ENCODE results near the gene SMPDL3B.

Gene SMPDL3B

GRCh38 chr1:27949027-27949426, 14.2 kb downstream of the SMPDL3B start:
- no peaks in the 10 kb centered on the region for H3K36me3 ChIP-seq (ENCODE audit: insufficient read depth)
- no peaks in the 10 kb centered on the region for H3K4me1 ChIP-seq (ENCODE audit: low read depth, poor library complexity, severe bottlenecking)
- no peak overlapping the region for H2AFZ ChIP-seq (ENCODE audit: low read depth)
- no peak overlapping the region for H3K4me3 ChIP-seq (IDR thresholded peaks at IDR 0.05; ENCODE audit: insufficient read depth, low read depth, low read length)
- H3K79me2 ChIP-seq (ENCODE audit: insufficient read depth, low read depth): no peaks in the 10 kb centered on the region
- no peak overlapping the region for H3K9ac ChIP-seq
- TF ChIP-seq, protein P1, sequence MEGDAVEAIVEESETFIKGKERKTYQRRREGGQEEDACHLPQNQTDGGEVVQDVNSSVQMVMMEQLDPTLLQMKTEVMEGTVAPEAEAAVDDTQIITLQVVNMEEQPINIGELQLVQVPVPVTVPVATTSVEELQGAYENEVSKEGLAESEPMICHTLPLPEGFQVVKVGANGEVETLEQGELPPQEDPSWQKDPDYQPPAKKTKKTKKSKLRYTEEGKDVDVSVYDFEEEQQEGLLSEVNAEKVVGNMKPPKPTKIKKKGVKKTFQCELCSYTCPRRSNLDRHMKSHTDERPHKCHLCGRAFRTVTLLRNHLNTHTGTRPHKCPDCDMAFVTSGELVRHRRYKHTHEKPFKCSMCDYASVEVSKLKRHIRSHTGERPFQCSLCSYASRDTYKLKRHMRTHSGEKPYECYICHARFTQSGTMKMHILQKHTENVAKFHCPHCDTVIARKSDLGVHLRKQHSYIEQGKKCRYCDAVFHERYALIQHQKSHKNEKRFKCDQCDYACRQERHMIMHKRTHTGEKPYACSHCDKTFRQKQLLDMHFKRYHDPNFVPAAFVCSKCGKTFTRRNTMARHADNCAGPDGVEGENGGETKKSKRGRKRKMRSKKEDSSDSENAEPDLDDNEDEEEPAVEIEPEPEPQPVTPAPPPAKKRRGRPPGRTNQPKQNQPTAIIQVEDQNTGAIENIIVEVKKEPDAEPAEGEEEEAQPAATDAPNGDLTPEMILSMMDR (conservative IDR thresholded peaks at IDR 0.05; ENCODE audit: low read depth, low read length): no peak
- H3K4me2 ChIP-seq: no peak overlapping the region
- H3K27me3 ChIP-seq (ENCODE audit: insufficient read depth, low read depth): no peaks in the 10 kb centered on the region
- H3K27ac ChIP-seq: no peak overlapping the region
- no peaks in the 10 kb centered on the region for H4K20me1 ChIP-seq (ENCODE audit: insufficient read depth)

- Histone ChIP-seq H3K36me3 (ENCODE audit: insufficient read depth) (no peaks in the 10 kb centered on the region), H2AFZ (ENCODE audit: low read depth) (no peak overlapping the region), H3K4me3 (IDR thresholded peaks at IDR 0.05; ENCODE audit: insufficient read depth, low read depth, low read length) (no peak overlapping the region), H3K4me1 (ENCODE audit: low read depth, poor library complexity, severe bottlenecking) (no peaks in the 10 kb centered on the region), H3K9ac (no peak overlapping the region), H3K27me3 (ENCODE audit: insufficient read depth, low read depth) (no peaks in the 10 kb centered on the region), H4K20me1 (ENCODE audit: insufficient read depth) (no peaks in the 10 kb centered on the region), H3K27ac (no peak overlapping the region), H3K4me2 (no peak overlapping the region), H3K79me2 (ENCODE audit: insufficient read depth, low read depth) (no peaks in the 10 kb centered on the region)
- TF ChIP-seq, protein P1 (conservative IDR thresholded peaks at IDR 0.05; ENCODE audit: low read depth, low read length): no peak
These were observed 16.6 kb downstream of the SMPDL3B start for GRCh38 chr1:27951396-27951795.

DNA sequence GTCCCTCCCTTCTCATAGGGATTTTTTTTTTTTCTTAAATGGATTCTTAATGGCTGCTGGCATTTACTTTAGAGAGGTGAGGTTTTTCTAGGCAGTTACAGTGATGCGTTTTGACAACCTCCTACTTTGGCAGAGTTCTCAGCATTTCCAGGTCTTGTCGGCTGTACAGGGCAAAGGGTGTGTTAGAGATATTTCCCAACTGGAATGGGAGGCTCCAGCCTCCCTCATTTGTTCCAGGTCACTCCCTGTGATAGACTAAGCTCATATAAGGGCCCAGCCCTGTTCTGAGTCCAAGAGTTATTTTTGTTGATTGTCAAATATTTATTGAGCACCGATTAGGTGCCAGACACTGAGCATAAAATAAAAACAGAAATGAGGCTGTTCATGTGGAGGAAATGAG, 17.3 kb downstream of the SMPDL3B start:
- Histone ChIP-seq H3K4me2 (no peak overlapping the region), H3K4me1 (ENCODE audit: low read depth, poor library complexity, severe bottlenecking) (no peaks in the 10 kb centered on the region), H3K27me3 (ENCODE audit: insufficient read depth, low read depth) (no peaks in the 10 kb centered on the region), H3K9ac (no peak overlapping the region), H3K79me2 (ENCODE audit: insufficient read depth, low read depth) (no peaks in the 10 kb centered on the region), H3K36me3 (ENCODE audit: insufficient read depth) (no peaks in the 10 kb centered on the region), H3K4me3 (IDR thresholded peaks at IDR 0.05; ENCODE audit: insufficient read depth, low read depth, low read length) (no peak overlapping the region), H2AFZ (ENCODE audit: low read depth) (no peak overlapping the region), H3K27ac (no peak overlapping the region), H4K20me1 (ENCODE audit: insufficient read depth) (no peaks in the 10 kb centered on the region)
- TF ChIP-seq, protein P1 (conservative IDR thresholded peaks at IDR 0.05; ENCODE audit: low read depth, low read length): no peak

- Histone ChIP-seq H3K4me3 (IDR thresholded peaks at IDR 0.05; ENCODE audit: insufficient read depth, low read depth, low read length) (no peak overlapping the region), H3K79me2 (ENCODE audit: insufficient read depth, low read depth) (no peaks in the 10 kb centered on the region), H3K4me1 (ENCODE audit: low read depth, poor library complexity, severe bottlenecking) (no peaks in the 10 kb centered on the region), H3K9ac (no peak overlapping the region), H3K27me3 (ENCODE audit: insufficient read depth, low read depth) (no peaks in the 10 kb centered on the region), H2AFZ (ENCODE audit: low read depth) (no peak overlapping the region), H4K20me1 (ENCODE audit: insufficient read depth) (no peaks in the 10 kb centered on the region), H3K36me3 (ENCODE audit: insufficient read depth) (no peaks in the 10 kb centered on the region), H3K4me2 (no peak overlapping the region), H3K27ac (no peak overlapping the region)
- TF ChIP-seq, protein P1 (conservative IDR thresholded peaks at IDR 0.05; ENCODE audit: low read depth, low read length): no peak
These were observed 19.4 kb downstream of the SMPDL3B start for GRCh38 chr1:27954186-27954585.

Data from KMS-11 (cell line).